H9 (cell line): ENCODE measurements around the gene EHBP1. TPM values are rescaled to one million over a fixed set of nuclear protein-coding genes. Genes with fewer than 3 reads are reported as not detected.

Experiments
- DNase-seq: peaks from one replicate; pipeline ENCODE4 v3.0.0-alpha.2; 2017
- H2AFZ ChIP-seq: one replicate; pipeline ENCODE4 v1.6.1; 2013; ENCODE audit warnings: mild to moderate bottlenecking, low read length, control low read depth, moderate library complexity
- H2AK5ac ChIP-seq: 2 replicates; pipeline ENCODE4 v1.6.1; 2013; ENCODE audit warnings: low read length, control low read depth, mixed read lengths; ENCODE audit not compliant: insufficient read length
- H2BK120ac ChIP-seq: one replicate; pipeline ENCODE4 v1.6.1; 2013; ENCODE audit warnings: low read depth, mild to moderate bottlenecking, low read length, control low read depth, inconsistent platforms; ENCODE audit not compliant: poor library complexity, severe bottlenecking
- H2BK12ac ChIP-seq: 2 replicates; pipeline ENCODE4 v1.6.1; 2013; ENCODE audit warnings: low read length, control low read depth, mixed read lengths, low read depth; ENCODE audit not compliant: insufficient read length
- H2BK15ac ChIP-seq: 2 replicates; pipeline ENCODE4 v1.6.1; 2013; ENCODE audit warnings: low read depth, low read length, control low read depth
- H2BK20ac ChIP-seq: one replicate; pipeline ENCODE4 v1.6.1; 2013; ENCODE audit warnings: low read depth, mild to moderate bottlenecking, low read length, control low read depth, inconsistent platforms; ENCODE audit not compliant: poor library complexity, severe bottlenecking
- H2BK5ac ChIP-seq: 2 replicates; pipeline ENCODE4 v1.6.1; 2013; ENCODE audit warnings: low read length, control low read depth, mixed read lengths; ENCODE audit not compliant: insufficient read length
- H3K14ac ChIP-seq: 2 replicates; pipeline ENCODE4 v1.6.1; 2013; ENCODE audit warnings: low read length, control low read depth; ENCODE audit not compliant: insufficient read depth
- H3K18ac ChIP-seq: 2 replicates; pipeline ENCODE4 v1.6.1; 2013; ENCODE audit warnings: low read depth, mild to moderate bottlenecking, mixed read lengths, low read length, control low read depth; ENCODE audit not compliant: insufficient read length
- H3K23ac ChIP-seq: 2 replicates; pipeline ENCODE4 v1.6.1; 2013; ENCODE audit warnings: low read length, control low read depth, mixed read lengths, low read depth; ENCODE audit not compliant: insufficient read length
- H3K23me2 ChIP-seq: 2 replicates; pipeline ENCODE4 v1.6.1; 2013; ENCODE audit warnings: low read depth, mild to moderate bottlenecking, mixed read lengths, low read length, control low read depth; ENCODE audit not compliant: insufficient read length, poor library complexity, severe bottlenecking
- H3K27ac ChIP-seq: 2 replicates; pipeline ENCODE4 v1.5.1; 2013; ENCODE audit warnings: low read length, control low read depth, mixed read lengths, low read depth; ENCODE audit not compliant: insufficient read length
- H3K27me3 ChIP-seq: 2 replicates; pipeline ENCODE4 v1.6.1; 2013; ENCODE audit warnings: low read length, control low read depth, inconsistent platforms; ENCODE audit not compliant: insufficient read depth
- H3K4ac ChIP-seq: 2 replicates; pipeline ENCODE4 v1.6.1; 2013; ENCODE audit warnings: low read depth, mild to moderate bottlenecking, control low read depth, inconsistent platforms, low read length, moderate library complexity
- H3K4me1 ChIP-seq: 2 replicates; pipeline ENCODE4 v1.6.1; 2013; ENCODE audit warnings: low read length, control low read depth, inconsistent platforms; ENCODE audit not compliant: insufficient read depth
- H3K4me2 ChIP-seq: 2 replicates; pipeline ENCODE4 v1.6.1; 2013; ENCODE audit warnings: low read length, control low read depth, mixed read lengths; ENCODE audit not compliant: insufficient read length, insufficient read depth
- H3K56ac ChIP-seq: 2 replicates; pipeline ENCODE4 v1.6.1; 2013; ENCODE audit warnings: low read depth, mild to moderate bottlenecking, mixed read lengths, low read length, control low read depth; ENCODE audit not compliant: insufficient read length
- H3K79me1 ChIP-seq: 2 replicates; pipeline ENCODE4 v1.6.1; 2013; ENCODE audit warnings: low read depth, mild to moderate bottlenecking, moderate library complexity, low read length, control low read depth, inconsistent platforms; ENCODE audit not compliant: insufficient read depth, poor library complexity, severe bottlenecking
- H3K79me2 ChIP-seq: 2 replicates; pipeline ENCODE4 v1.6.1; 2013; ENCODE audit warnings: low read length, control low read depth, inconsistent platforms; ENCODE audit not compliant: insufficient read depth
- H3K9ac ChIP-seq: 2 replicates; pipeline ENCODE4 v1.6.1; 2013; ENCODE audit warnings: low read length, control low read depth, mixed read lengths; ENCODE audit not compliant: insufficient read length; ENCODE audit errors: extremely low read depth
- H3K9me3 ChIP-seq: one replicate; pipeline ENCODE4 v1.6.1; 2013; ENCODE audit warnings: low read depth, low read length, inconsistent platforms; ENCODE audit not compliant: control insufficient read depth
- H3T11ph ChIP-seq: one replicate; pipeline ENCODE4 v1.6.1; 2013; ENCODE audit warnings: mild to moderate bottlenecking, low read length, control low read depth, inconsistent platforms
- H4K20me1 ChIP-seq: one replicate; pipeline ENCODE4 v1.6.1; 2013; ENCODE audit not compliant: control insufficient read depth, insufficient read length, insufficient read depth
- H4K5ac ChIP-seq: 2 replicates; pipeline ENCODE4 v1.6.1; 2013; ENCODE audit warnings: low read depth, mild to moderate bottlenecking, mixed read lengths, low read length, control low read depth; ENCODE audit not compliant: insufficient read length
- H4K8ac ChIP-seq: replicated peaks from 2 replicates; pipeline ENCODE4 v1.6.1; 2013; ENCODE audit warnings: low read length, control low read depth, mixed read lengths, low read depth; ENCODE audit not compliant: insufficient read length
- H4K91ac ChIP-seq: 2 replicates; pipeline ENCODE4 v1.6.1; 2013; ENCODE audit warnings: low read depth, mild to moderate bottlenecking, moderate library complexity, mixed read lengths, low read length, control low read depth; ENCODE audit not compliant: insufficient read length
- H3K27ac Mint-ChIP-seq, 3 experiments: 2 replicates in 2 of 3; 3 replicates in 1 of 3; pipeline ENCODE4 v1.8.0; 2020 to 2021; ENCODE audit warnings: mixed read lengths in 3 of 3, mild to moderate bottlenecking in 1 of 3, moderate library complexity in 1 of 3
- H3K27me3 Mint-ChIP-seq: 2 replicates; pipeline ENCODE4 v1.8.0; 2021; ENCODE audit warnings: low read depth, mild to moderate bottlenecking, moderate library complexity, mixed read lengths
- H3K36me3 Mint-ChIP-seq, 3 experiments: 2 replicates in 2 of 3; 3 replicates in 1 of 3; pipeline ENCODE4 v1.8.0; 2020 to 2021; ENCODE audit warnings: low read depth in 3 of 3, mixed read lengths in 3 of 3; ENCODE audit not compliant: insufficient read depth in 1 of 3
- H3K4me1 Mint-ChIP-seq, 2 experiments: 2 replicates each; pipeline ENCODE4 v1.8.0; 2020; ENCODE audit warnings: mixed read lengths in 2 of 2
- H3K4me3 Mint-ChIP-seq, 2 experiments: 2 replicates in 1 of 2; 3 replicates in 1 of 2; pipeline ENCODE4 v1.8.0; 2020 to 2021; ENCODE audit warnings: mild to moderate bottlenecking in 2 of 2, mixed read lengths in 2 of 2, moderate library complexity in 1 of 2
- H3K9me3 Mint-ChIP-seq, 2 experiments: 2 replicates in 1 of 2; 3 replicates in 1 of 2; pipeline ENCODE4 v1.8.0; 2020; ENCODE audit warnings: mild to moderate bottlenecking in 2 of 2, mixed read lengths in 2 of 2, moderate library complexity in 1 of 2
- total RNA-seq: library from RNA; stranded (reverse); gene quantifications from 2 replicates; pipeline ENCODE4 v1.2.1, GENCODE V29; 2021
- TF ChIP-seq, protein P1 (sequence below): fragments of 200-600 bp; sonication (generic); conservative IDR thresholded peaks from 3 replicates; pipeline ENCODE4 v1.8.0; 2021; ENCODE audit warnings: antibody characterized with exemption, mild to moderate bottlenecking

Gene EHBP1
- total RNA-seq, 1 experiment from 2014 or later = 35.6 TPM

- H3K4me1 Mint-ChIP-seq = peaks cover 8 to 16% of the 10 kb centered on the region in 2 experiments; a peak in 3 of 4 replicates
- no peak overlapping the region for H2BK12ac ChIP-seq
- H3T11ph ChIP-seq = no peak overlapping the region
- H3K9ac ChIP-seq = no peak overlapping the region
- no peak overlapping the region for H3K4me2 ChIP-seq
- no peak overlapping the region for H2BK15ac ChIP-seq
- no peak overlapping the region for H3K56ac ChIP-seq
- H3K18ac ChIP-seq = no peak overlapping the region
- no peaks in the 10 kb centered on the region for H3K36me3 Mint-ChIP-seq
- no peak overlapping the region for H3K27ac ChIP-seq
- no peaks in the 10 kb centered on the region for H3K9me3 ChIP-seq
- no peak overlapping the region for H3K4me3 Mint-ChIP-seq
- H3K79me2 ChIP-seq = no peaks in the 10 kb centered on the region
- no peaks in the 10 kb centered on the region for H3K79me1 ChIP-seq
- peaks cover 3% of the 10 kb centered on the region; the same call in 1 of the 2 replicates for H3K4me1 ChIP-seq
- no peak overlapping the region for H2BK20ac ChIP-seq
- no peak for DNase-seq
- H3K23ac ChIP-seq = no peak overlapping the region
- no peak overlapping the region for H4K8ac ChIP-seq
- H3K4ac ChIP-seq = no peak overlapping the region
- no peak overlapping the region for H2BK120ac ChIP-seq
- no peak overlapping the region for H2AFZ ChIP-seq
- no peak overlapping the region for H4K91ac ChIP-seq
- no peaks in the 10 kb centered on the region for H3K27me3 Mint-ChIP-seq
- H3K27ac Mint-ChIP-seq = no peak overlapping the region
- H3K23me2 ChIP-seq = no peaks in the 10 kb centered on the region
- H4K5ac ChIP-seq = no peak overlapping the region
- no peaks in the 10 kb centered on the region for H3K9me3 Mint-ChIP-seq
- H4K20me1 ChIP-seq = no peaks in the 10 kb centered on the region
- no peak overlapping the region for H2BK5ac ChIP-seq
- no peak overlapping the region for H3K14ac ChIP-seq
- H2AK5ac ChIP-seq = no peak overlapping the region
- no peaks in the 10 kb centered on the region for H3K27me3 ChIP-seq
- TF ChIP-seq, protein P1, sequence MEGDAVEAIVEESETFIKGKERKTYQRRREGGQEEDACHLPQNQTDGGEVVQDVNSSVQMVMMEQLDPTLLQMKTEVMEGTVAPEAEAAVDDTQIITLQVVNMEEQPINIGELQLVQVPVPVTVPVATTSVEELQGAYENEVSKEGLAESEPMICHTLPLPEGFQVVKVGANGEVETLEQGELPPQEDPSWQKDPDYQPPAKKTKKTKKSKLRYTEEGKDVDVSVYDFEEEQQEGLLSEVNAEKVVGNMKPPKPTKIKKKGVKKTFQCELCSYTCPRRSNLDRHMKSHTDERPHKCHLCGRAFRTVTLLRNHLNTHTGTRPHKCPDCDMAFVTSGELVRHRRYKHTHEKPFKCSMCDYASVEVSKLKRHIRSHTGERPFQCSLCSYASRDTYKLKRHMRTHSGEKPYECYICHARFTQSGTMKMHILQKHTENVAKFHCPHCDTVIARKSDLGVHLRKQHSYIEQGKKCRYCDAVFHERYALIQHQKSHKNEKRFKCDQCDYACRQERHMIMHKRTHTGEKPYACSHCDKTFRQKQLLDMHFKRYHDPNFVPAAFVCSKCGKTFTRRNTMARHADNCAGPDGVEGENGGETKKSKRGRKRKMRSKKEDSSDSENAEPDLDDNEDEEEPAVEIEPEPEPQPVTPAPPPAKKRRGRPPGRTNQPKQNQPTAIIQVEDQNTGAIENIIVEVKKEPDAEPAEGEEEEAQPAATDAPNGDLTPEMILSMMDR = no peak
Measured at GRCh38 chr2:62657783-62658182, 47.7 kb upstream of the EHBP1 start.
